ENCODE results near the gene RPL36A. TPM values are rescaled to one million over a fixed set of nuclear protein-coding genes. Genes with fewer than 3 reads are reported as not detected.

RPL36A gene
- total and polyA plus RNA-seq, 10 of the 15 experiments (the other 5 are each of a cell fraction or from before 2014, with no cell fraction given), result 425 to 4,528 (median 3,270) TPM

DNA sequence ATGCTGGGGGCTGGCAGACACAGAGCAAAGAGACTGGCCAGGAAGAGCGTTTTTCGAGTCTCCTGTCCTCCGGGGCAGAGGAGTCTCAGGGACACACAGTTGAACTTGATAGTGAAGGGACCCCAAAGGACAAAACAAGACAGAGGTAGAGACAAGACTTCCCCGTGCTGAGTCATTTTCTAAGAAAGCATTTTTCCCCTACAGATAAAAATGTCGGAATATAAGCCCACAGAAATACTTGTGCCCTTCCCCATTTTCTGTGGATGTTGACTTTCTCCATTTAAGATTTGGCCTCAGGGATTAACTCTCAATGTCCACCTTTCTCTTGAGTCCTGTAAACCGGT, 4.3 kb upstream of the RPL36A start:
- WGBS (ENCODE audit: insufficient coverage, insufficient replicate concordance, low lambda C conversion rate, missing lambda C conversion rate), result 4% methylated on average over 6 of the region's 6 CpGs
- in situ Hi-C loops (cut with MboI), result no loop called here
- ChIA-PET RAD21 (ENCODE audit: unreplicated experiment) (no interaction called here), SMC1A (ENCODE audit: uncharacterized antibody, unreplicated experiment) (no interaction called here), POLR2A (interaction anchor here (0.7 to 1.1 kb wide), 3 partner anchors 8 to 34 kb away, joined by 3 read pairs; no protein-coding TSS in a partner anchor), CTCF (interaction anchor here (1.5 kb wide), 1 partner anchor 11 kb away, joined by 3 read pairs; no protein-coding TSS in a partner anchor)
- peak overlapping the region; percentile 82 for H3K4me2 ChIP-seq (ENCODE audit: control insufficient read depth, insufficient read depth)
- peak overlapping the region; percentile 77 for H3K27ac ChIP-seq (ENCODE audit: control insufficient read depth, insufficient read depth)
- no peaks in the 10 kb centered on the region for H3K36me3 ChIP-seq (ENCODE audit: control insufficient read depth in 2 of 2, insufficient read depth in 2 of 2, low read length in 1 of 2)
- H4K20me1 ChIP-seq (ENCODE audit: control insufficient read depth, insufficient read depth), result no peaks in the 10 kb centered on the region
- BruUV-seq (replicated peaks), result no TSS peak
- no peaks in the 10 kb centered on the region for H3K9me3 ChIP-seq (replicated peaks; ENCODE audit: control insufficient read depth, insufficient read depth, low read length)
- DNase-seq (ENCODE audit: low read depth, low spot score) (no peak), FAIRE-seq (no peak), ATAC-seq (no peak)
- TF ChIP-seq, protein P1, sequence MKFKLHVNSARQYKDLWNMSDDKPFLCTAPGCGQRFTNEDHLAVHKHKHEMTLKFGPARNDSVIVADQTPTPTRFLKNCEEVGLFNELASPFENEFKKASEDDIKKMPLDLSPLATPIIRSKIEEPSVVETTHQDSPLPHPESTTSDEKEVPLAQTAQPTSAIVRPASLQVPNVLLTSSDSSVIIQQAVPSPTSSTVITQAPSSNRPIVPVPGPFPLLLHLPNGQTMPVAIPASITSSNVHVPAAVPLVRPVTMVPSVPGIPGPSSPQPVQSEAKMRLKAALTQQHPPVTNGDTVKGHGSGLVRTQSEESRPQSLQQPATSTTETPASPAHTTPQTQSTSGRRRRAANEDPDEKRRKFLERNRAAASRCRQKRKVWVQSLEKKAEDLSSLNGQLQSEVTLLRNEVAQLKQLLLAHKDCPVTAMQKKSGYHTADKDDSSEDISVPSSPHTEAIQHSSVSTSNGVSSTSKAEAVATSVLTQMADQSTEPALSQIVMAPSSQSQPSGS (IDR thresholded peaks at IDR 0.05; ENCODE audit: low read length), result no peak
- TF ChIP-seq ESRRA (IDR thresholded peaks at IDR 0.05; ENCODE audit: low read length), result no peak
- TF ChIP-seq CREB1 (IDR thresholded peaks at IDR 0.05; ENCODE audit: low read depth), result no peak
- no peak for TF ChIP-seq JUND (IDR thresholded peaks at IDR 0.05; ENCODE audit: low read depth, low read length)
- TF ChIP-seq NR2F1 (conservative IDR thresholded peaks at IDR 0.05), result no peak
- TF ChIP-seq, protein P2, sequence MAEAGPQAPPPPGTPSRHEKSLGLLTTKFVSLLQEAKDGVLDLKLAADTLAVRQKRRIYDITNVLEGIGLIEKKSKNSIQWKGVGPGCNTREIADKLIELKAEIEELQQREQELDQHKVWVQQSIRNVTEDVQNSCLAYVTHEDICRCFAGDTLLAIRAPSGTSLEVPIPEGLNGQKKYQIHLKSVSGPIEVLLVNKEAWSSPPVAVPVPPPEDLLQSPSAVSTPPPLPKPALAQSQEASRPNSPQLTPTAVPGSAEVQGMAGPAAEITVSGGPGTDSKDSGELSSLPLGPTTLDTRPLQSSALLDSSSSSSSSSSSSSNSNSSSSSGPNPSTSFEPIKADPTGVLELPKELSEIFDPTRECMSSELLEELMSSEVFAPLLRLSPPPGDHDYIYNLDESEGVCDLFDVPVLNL (IDR thresholded peaks at IDR 0.05; ENCODE audit: low read depth, low read length), result no peak
- TF ChIP-seq NRF1 (conservative IDR thresholded peaks at IDR 0.05; ENCODE audit: low read depth, low read length), result no peak
- no peak for TF ChIP-seq TBL1XR1 (IDR thresholded peaks at IDR 0.05; ENCODE audit: low read depth, low read length)
- TF ChIP-seq, protein P3, sequence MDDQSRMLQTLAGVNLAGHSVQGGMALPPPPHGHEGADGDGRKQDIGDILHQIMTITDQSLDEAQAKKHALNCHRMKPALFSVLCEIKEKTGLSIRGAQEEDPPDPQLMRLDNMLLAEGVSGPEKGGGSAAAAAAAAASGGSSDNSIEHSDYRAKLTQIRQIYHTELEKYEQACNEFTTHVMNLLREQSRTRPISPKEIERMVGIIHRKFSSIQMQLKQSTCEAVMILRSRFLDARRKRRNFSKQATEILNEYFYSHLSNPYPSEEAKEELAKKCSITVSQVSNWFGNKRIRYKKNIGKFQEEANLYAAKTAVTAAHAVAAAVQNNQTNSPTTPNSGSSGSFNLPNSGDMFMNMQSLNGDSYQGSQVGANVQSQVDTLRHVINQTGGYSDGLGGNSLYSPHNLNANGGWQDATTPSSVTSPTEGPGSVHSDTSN (IDR thresholded peaks at IDR 0.05; ENCODE audit: insufficient replicate concordance, low read depth, low read length), result no peak
- TF ChIP-seq MYB (IDR thresholded peaks at IDR 0.05; ENCODE audit: borderline replicate concordance, low read depth, low read length), result no peak
- TF ChIP-seq SIX5 (IDR thresholded peaks at IDR 0.05; ENCODE audit: low read depth, low read length, severe bottlenecking), result no peak
- TF ChIP-seq RBBP5 (conservative IDR thresholded peaks at IDR 0.05), result no peak
- no peak for TF ChIP-seq RCOR1 (conservative IDR thresholded peaks at IDR 0.05; ENCODE audit: low read depth, low read length)
- TF ChIP-seq, protein P4, sequence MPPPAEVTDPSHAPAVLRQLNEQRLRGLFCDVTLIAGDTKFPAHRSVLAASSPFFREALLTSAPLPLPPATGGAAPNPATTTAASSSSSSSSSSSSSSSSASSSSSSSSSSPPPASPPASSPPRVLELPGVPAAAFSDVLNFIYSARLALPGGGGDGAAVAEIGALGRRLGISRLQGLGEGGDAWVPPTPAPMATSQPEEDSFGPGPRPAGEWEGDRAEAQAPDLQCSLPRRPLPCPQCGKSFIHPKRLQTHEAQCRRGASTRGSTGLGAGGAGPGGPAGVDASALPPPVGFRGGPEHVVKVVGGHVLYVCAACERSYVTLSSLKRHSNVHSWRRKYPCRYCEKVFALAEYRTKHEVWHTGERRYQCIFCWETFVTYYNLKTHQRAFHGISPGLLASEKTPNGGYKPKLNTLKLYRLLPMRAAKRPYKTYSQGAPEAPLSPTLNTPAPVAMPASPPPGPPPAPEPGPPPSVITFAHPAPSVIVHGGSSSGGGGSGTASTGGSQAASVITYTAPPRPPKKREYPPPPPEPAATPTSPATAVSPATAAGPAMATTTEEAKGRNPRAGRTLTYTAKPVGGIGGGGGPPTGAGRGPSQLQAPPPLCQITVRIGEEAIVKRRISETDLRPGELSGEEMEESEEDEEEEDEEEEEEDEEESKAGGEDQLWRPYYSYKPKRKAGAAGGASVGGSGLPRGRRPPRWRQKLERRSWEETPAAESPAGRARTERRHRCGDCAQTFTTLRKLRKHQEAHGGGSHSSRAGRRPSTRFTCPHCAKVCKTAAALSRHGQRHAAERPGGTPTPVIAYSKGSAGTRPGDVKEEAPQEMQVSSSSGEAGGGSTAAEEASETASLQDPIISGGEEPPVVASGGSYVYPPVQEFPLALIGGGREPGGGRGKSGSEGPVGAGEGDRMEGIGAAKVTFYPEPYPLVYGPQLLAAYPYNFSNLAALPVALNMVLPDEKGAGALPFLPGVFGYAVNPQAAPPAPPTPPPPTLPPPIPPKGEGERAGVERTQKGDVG (CRISPR knock-in tag; IDR thresholded peaks at IDR 0.05), result no peak
- no peak for TF ChIP-seq IKZF1 (conservative IDR thresholded peaks at IDR 0.05)
- TF ChIP-seq TCF12 (IDR thresholded peaks at IDR 0.05; ENCODE audit: low read depth, low read length), result no peak
- no peak for TF ChIP-seq NFYA (IDR thresholded peaks at IDR 0.05; ENCODE audit: borderline replicate concordance, low read depth, low read length)
- no peak for TF ChIP-seq YY1 (IDR thresholded peaks at IDR 0.05; ENCODE audit: low read depth, low read length)
- peak overlapping the region; percentile 46; the same call in 1 of the 2 replicates for H3K4me3 ChIP-seq
- H3K9ac ChIP-seq (ENCODE audit: control insufficient read depth, insufficient read depth, low read length), result peak overlapping the region; percentile 55
- intact Hi-C loops (cut with micrococcal nuclease; ENCODE audit: unreplicated experiment), result loop anchor here (5.0 kb wide), 1 partner anchor 39 kb away; the partner anchor contains the start of gene TIMM8A
- peak overlapping the region; percentile 44 for H2AFZ ChIP-seq (ENCODE audit: control insufficient read depth, low read depth, low read length)
- H3K27me3 ChIP-seq (replicated peaks in 1 of 2; ENCODE audit: control insufficient read depth in 2 of 2, insufficient read depth in 2 of 2, low read length in 1 of 2), result no peaks in the 10 kb centered on the region
- H3K4me1 ChIP-seq (ENCODE audit: control insufficient read depth, insufficient read depth, low read length), result no peaks in the 10 kb centered on the region
- peaks cover 44% of the 10 kb centered on the region for H3K79me2 ChIP-seq (ENCODE audit: control insufficient read depth, insufficient read depth, low read length)

Data from GM12878 (cell line).